ENCODE results near the gene NCMAP.

NCMAP gene

GRCh38 chr1:24570265-24571125 lies 14.6 kb downstream of the NCMAP start:
- DNase-seq (ENCODE audit: low read depth), result no peak

- no peak for DNase-seq (ENCODE audit: low read depth)
These were observed 16.4 kb downstream of the NCMAP start for GRCh38 chr1:24572301-24572700.

- no peak for DNase-seq (ENCODE audit: low read depth)
These were observed 20.2 kb downstream of the NCMAP start for GRCh38 chr1:24575905-24576587.

- no peak for DNase-seq (ENCODE audit: low read depth)
These were observed 23.0 kb downstream of the NCMAP start for GRCh38 chr1:24578846-24579245.

GRCh38 chr1:24580756-24581155 lies 24.9 kb downstream of the NCMAP start:
- no peak for DNase-seq (ENCODE audit: low read depth)

- DNase-seq (ENCODE audit: low read depth), result no peak
These were observed 28.3 kb downstream of the NCMAP start for GRCh38 chr1:24584171-24584647.

- no peak for DNase-seq (ENCODE audit: low read depth)
These were observed 30.2 kb downstream of the NCMAP start for GRCh38 chr1:24586119-24586518.

- peak; percentile 49 for DNase-seq (ENCODE audit: low read depth)
These were observed 31.3 kb downstream of the NCMAP start for GRCh38 chr1:24586970-24587820.

- no peak for DNase-seq (ENCODE audit: low read depth)
These were observed 32.7 kb downstream of the NCMAP start for GRCh38 chr1:24588573-24588972.

GRCh38 chr1:24589200-24589599 lies 33.3 kb downstream of the NCMAP start:
- no peak for DNase-seq (ENCODE audit: low read depth)

GRCh38 chr1:24591781-24592180 lies 35.9 kb downstream of the NCMAP start:
- no peak for DNase-seq (ENCODE audit: low read depth)

- no peak for DNase-seq (ENCODE audit: low read depth)
These were observed 38.4 kb downstream of the NCMAP start for GRCh38 chr1:24594328-24594598.

GRCh38 chr1:24596401-24596880 lies 40.6 kb downstream of the NCMAP start:
- no peak for DNase-seq (ENCODE audit: low read depth)

- no peak for DNase-seq (ENCODE audit: low read depth)
These were observed 43.4 kb downstream of the NCMAP start for GRCh38 chr1:24599265-24599664.

GRCh38 chr1:24600551-24600950 lies 44.7 kb downstream of the NCMAP start:
- no peak for DNase-seq (ENCODE audit: low read depth)

- DNase-seq (ENCODE audit: low read depth), result no peak
These were observed 49.8 kb downstream of the NCMAP start for GRCh38 chr1:24605534-24606295.

- DNase-seq (ENCODE audit: low read depth), result no peak
These were observed 50.4 kb downstream of the NCMAP start for GRCh38 chr1:24606296-24606605.

- DNase-seq (ENCODE audit: low read depth), result no peak
These were observed 50.7 kb downstream of the NCMAP start for GRCh38 chr1:24606621-24607020.

- no peak for DNase-seq (ENCODE audit: low read depth)
These were observed 54.1 kb downstream of the NCMAP start for GRCh38 chr1:24609949-24610517.

- no peak for DNase-seq (ENCODE audit: low read depth)
These were observed 63.5 kb downstream of the NCMAP start for GRCh38 chr1:24619376-24619775.

- no peak for DNase-seq (ENCODE audit: low read depth)
These were observed 64.8 kb downstream of the NCMAP start for GRCh38 chr1:24620678-24621077.

GRCh38 chr1:24621121-24621520 lies 65.2 kb downstream of the NCMAP start:
- no peak for DNase-seq (ENCODE audit: low read depth)

Measured in activated T-cell treated with anti-CD3 and anti-CD28 coated beads for 24 hours (primary cell).